Retina (tissue), 1 donor: ENCODE results near the gene ZPR1.
A peak's percentile ranks its signal among the peaks of the same experiment; 100 is the strongest.
"Not testable (repeated sequence)": the region's sequence is repeated elsewhere in the genome, so short reads cannot be mapped to it uniquely, and the experiment has no call there.

Experiments
- DNase-seq: peaks from one replicate; pipeline ENCODE4 v3.0.0-alpha.2; 2016

Gene ZPR1, protein sequence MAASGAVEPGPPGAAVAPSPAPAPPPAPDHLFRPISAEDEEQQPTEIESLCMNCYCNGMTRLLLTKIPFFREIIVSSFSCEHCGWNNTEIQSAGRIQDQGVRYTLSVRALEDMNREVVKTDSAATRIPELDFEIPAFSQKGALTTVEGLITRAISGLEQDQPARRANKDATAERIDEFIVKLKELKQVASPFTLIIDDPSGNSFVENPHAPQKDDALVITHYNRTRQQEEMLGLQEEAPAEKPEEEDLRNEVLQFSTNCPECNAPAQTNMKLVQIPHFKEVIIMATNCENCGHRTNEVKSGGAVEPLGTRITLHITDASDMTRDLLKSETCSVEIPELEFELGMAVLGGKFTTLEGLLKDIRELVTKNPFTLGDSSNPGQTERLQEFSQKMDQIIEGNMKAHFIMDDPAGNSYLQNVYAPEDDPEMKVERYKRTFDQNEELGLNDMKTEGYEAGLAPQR

GRCh38 chr11:116787786-116788486, at the start of gene ZPR1:
TSS of gene ZPR1 (minus strand) at chr11:116788023. CDS start at chr11:116787990, 33 bp downstream.
- DNase-seq: peak; percentile 94

DNA sequence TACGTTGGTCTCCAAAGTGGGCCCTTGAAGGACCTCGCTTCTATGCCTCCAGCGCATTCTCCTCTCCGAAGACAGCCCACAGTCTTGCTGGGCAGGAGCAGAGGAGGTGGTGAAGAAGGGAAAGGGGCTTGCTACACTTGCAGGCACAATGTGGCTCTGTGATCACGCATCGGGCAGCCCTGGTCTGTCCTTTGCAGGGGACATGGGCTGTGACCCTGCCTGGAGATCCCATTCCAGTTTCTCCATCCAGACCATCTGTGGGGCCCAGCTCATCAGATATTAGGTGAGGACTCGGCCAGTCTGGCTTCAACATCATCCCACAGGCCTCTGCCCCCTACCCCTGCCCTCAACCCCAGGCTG, 48.8 kb upstream of the ZPR1 start:
- DNase-seq: no peak

GRCh38 chr11:116835791-116836631, 48.2 kb upstream of the ZPR1 start:
- peak; percentile 98 for DNase-seq

DNA sequence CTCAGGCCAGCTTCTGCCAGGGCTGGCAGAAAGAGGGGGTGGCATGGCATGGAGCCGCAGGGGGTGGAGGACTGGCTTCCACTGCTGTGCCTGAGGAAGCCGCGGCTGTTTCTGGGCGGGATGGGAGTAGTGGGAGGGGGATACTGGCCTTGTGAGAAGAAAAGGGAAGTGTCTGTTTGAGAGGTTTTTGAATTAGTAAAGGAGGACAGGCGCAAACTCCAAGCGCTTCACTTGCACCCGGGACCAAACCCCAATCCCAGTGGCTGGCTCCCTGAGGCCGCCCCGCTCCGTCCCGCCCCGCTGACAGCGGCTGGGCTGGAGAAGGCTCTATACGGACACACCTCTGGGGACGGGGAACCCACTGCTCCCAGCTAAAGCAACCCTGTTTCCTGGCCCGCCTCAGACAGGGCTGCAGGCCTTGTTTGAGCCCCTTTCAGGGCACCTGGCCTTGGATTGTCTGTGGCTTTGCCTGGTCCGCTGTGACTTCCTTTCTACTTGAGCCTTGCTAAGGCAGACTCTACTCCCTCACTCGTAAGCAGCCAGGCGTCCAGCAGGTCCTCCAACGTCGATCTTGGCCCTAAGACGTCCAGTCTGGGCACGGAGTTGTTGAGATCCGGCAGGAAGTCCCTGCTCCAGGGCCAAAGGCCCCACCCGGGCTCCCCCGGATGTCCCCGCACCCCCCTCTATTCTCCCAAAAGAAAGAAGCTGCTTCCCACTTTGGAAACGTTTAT, 47.4 kb upstream of the ZPR1 start:
- DNase-seq: no peak

DNA sequence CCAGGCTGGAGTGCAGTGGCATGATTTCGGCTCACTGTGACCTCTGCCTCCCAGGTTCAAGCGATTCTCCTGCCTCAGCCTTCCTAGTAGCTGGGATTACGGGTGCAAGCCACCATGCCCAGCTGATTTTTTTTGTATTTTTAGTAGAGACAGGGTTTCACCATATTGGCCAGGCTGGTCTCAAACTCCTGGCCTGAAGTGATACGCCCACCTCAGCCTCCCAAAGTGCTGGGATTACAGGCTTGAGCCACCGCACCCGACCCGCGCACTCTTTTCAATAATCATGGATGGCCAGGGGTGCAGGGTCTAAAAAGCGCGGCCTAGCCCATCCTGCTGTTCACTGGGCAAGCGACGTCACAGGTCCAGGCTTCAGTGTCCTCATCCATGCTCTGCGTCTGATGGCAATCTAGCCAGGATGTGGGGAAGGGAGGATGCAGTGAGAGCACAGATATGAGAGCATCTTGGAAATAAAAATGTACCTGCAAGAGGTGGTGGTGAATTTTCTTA, 46.8 kb upstream of the ZPR1 start:
- DNase-seq: not testable (repeated sequence)

DNA sequence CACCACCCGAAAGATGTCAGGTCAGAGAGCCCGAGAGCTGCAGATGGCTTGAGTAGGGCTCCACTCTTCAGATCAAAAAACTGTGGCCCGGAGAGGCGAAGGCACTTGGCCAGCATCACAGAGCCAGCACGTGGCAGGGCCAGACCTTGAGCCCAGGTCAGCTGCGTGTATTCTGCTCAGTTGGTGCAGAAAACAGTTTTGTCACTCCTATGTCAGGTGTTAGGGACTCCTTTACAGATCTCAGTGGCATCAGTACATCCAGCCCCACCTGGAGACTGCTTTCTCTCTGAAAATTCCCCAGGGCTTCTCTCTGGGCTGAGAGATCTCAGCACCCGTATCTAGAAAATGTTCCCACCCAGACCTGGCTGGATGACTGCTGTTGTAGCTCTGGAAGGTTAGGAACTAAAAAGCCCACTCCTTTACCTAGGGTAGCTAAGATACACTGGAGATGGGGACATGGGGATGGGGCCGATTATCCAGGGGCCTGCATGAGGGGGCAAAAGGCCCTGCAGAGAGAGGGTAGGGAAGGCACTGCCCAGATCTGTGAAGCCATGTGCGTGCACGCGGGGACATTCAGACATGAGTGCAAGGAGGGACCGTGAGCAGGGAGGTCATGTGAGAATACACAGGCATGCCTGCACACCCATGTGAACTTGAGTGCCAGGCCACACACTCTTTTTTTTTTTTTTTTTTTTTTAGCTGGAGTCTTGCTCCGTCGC, 46.2 kb upstream of the ZPR1 start:
- DNase-seq: no peak

DNA sequence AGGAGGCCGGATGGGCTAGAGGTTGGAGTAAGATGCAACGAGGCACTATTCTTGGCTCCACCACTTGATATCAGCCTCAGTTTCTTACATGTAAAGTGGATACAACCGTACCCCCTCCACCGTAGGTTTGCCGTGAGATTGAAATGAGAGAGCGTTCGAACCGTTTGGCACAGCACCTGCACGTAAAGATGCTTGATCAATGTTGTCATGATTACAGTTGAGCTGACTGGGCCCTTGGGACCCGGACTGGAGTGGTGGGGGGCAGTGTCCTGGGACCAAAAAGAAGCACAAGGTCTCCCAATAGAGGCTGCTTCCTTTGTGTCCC, 45.6 kb upstream of the ZPR1 start:
- no peak for DNase-seq

DNA sequence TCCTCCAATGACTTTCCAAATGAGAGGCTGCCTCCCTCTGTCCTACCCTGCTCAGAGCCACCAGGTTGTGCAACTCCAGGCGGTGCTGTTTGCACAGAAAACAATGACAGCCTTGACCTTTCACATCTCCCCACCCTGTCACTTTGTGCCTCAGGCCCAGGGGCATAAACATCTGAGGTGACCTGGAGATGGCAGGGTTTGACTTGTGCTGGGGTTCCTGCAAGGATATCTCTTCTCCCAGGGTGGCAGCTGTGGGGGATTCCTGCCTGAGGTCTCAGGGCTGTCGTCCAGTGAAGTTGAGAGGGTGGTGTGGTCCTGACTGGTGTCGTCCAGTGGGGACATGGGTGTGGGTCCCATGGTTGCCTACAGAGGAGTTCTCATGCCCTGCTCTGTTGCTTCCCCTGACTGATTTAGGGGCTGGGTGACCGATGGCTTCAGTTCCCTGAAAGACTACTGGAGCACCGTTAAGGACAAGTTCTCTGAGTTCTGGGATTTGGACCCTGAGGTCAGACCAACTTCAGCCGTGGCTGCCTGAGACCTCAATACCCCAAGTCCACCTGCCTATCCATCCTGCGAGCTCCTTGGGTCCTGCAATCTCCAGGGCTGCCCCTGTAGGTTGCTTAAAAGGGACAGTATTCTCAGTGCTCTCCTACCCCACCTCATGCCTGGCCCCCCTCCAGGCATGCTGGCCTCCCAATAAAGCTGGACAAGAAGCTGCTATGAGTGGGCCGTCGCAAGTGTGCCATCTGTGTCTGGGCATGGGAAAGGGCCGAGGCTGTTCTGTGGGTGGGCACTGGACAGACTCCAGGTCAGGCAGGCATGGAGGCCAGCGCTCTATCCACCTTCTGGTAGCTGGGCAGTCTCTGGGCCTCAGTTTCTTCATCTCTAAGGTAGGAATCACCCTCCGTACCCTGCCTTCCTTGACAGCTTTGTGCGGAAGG, 44.8 kb upstream of the ZPR1 start:
- no peak for DNase-seq

- no peak for DNase-seq
These were observed 44.0 kb upstream of the ZPR1 start for GRCh38 chr11:116831790-116832349.

GRCh38 chr11:116830184-116830912, 42.5 kb upstream of the ZPR1 start:
- no peak for DNase-seq

GRCh38 chr11:116829525-116830183, 41.8 kb upstream of the ZPR1 start, which contains the start of gene APOC3:
TSS of gene APOC3 (plus strand) at chr11:116829907. CDS start at chr11:116830583, 676 bp downstream.
- no peak for DNase-seq

- no peak for DNase-seq
These were observed 41.1 kb upstream of the ZPR1 start for GRCh38 chr11:116828632-116829524.

GRCh38 chr11:116827461-116827860, 39.6 kb upstream of the ZPR1 start:
- DNase-seq: no peak

GRCh38 chr11:116826751-116827431, 39.1 kb upstream of the ZPR1 start:
- DNase-seq: no peak

GRCh38 chr11:116825854-116826750, 38.3 kb upstream of the ZPR1 start:
- DNase-seq: no peak

- DNase-seq: no peak
These were observed 37.6 kb upstream of the ZPR1 start for GRCh38 chr11:116825434-116825833.
